Measurements from ENCODE around the gene ABHD17B. TPM values are rescaled to one million over a fixed set of nuclear protein-coding genes. Genes with fewer than 3 reads are reported as not detected.
"Not testable (repeated sequence)": the region's sequence is repeated elsewhere in the genome, so short reads cannot be mapped to it uniquely, and the experiment has no call there.

The ABHD17B gene
- polyA plus RNA-seq (ENCODE audit: insufficient read length), result 29.9 TPM
- long read RNA-seq, donor 1, transcript ABHD17B-201 (4 exons, 2,614 nt), result major isoform, 5 of 5 reads
- long read RNA-seq, donor 1, partial matches to known transcripts, result 0 of 5 reads
- long read RNA-seq, donor 1, other reads (novel, unspliced or antisense), result 0 of 5 reads
- long read RNA-seq, donor 2, partial matches to known transcripts, result 0 of 4 reads
- long read RNA-seq, donor 2, other reads (novel, unspliced or antisense), result 0 of 4 reads
- long read RNA-seq, donor 3, partial matches to known transcripts, result 0 of 3 reads
- long read RNA-seq, donor 3, other reads (novel, unspliced or antisense), result 0 of 3 reads
- long read RNA-seq, donor 4, result 0 reads
- long read RNA-seq, donor 5, transcript ABHD17B-201 (4 exons, 2,614 nt), result major isoform, 10 of 10 reads
- long read RNA-seq, donor 5, partial matches to known transcripts, result 0 of 10 reads
- long read RNA-seq, donor 5, other reads (novel, unspliced or antisense), result 0 of 10 reads
- long read RNA-seq, donor 6, transcript ABHD17B-201 (4 exons, 2,614 nt), result major isoform, 5 of 5 reads
- long read RNA-seq, donor 6, partial matches to known transcripts, result 0 of 5 reads
- long read RNA-seq, donor 6, other reads (novel, unspliced or antisense), result 0 of 5 reads
- long read RNA-seq, donor 7, transcript ABHD17B-201 (4 exons, 2,614 nt), result major isoform, 9 of 10 reads
- long read RNA-seq, donor 7, partial matches to known transcripts, result 0 of 10 reads
- long read RNA-seq, donor 7, other reads (novel, unspliced or antisense), result 0 of 10 reads
- long read RNA-seq, donor 8, partial matches to known transcripts, result 0 of 2 reads
- long read RNA-seq, donor 8, other reads (novel, unspliced or antisense), result 0 of 2 reads

- DNase-seq, result peak; percentile 100
Measured at GRCh38 chr9:71911061-71911907, at the start of gene ABHD17B, which contains the start of gene C9orf85. TSS of gene ABHD17B (minus strand) at chr9:71911193. CDS start at chr9:71875080, 36,113 bp downstream. TSS of gene C9orf85 (plus strand) at chr9:71911639. CDS start at chr9:71911735, 96 bp downstream.

GRCh38 chr9:71955300-71955915, 44.4 kb upstream of the ABHD17B start:
- no peak for DNase-seq

- DNase-seq, result not testable (repeated sequence)
Measured at GRCh38 chr9:71954652-71955051, 43.7 kb upstream of the ABHD17B start.

- no peak for DNase-seq
Measured at GRCh38 chr9:71944754-71945375, 33.9 kb upstream of the ABHD17B start.

GRCh38 chr9:71941998-71942567, 31.1 kb upstream of the ABHD17B start:
- no peak for DNase-seq

- no peak for DNase-seq
Measured at GRCh38 chr9:71941060-71941568, 30.1 kb upstream of the ABHD17B start.

GRCh38 chr9:71937898-71938297, 26.9 kb upstream of the ABHD17B start:
- no peak for DNase-seq

- DNase-seq, result no peak
Measured at GRCh38 chr9:71937070-71937625, 26.2 kb upstream of the ABHD17B start.

- DNase-seq, result no peak
Measured at GRCh38 chr9:71936066-71936465, 25.1 kb upstream of the ABHD17B start.

- no peak for DNase-seq
Measured at GRCh38 chr9:71931166-71931565, 20.2 kb upstream of the ABHD17B start.

- no peak for DNase-seq
Measured at GRCh38 chr9:71929791-71930440, 18.9 kb upstream of the ABHD17B start.

GRCh38 chr9:71929223-71929622, 18.2 kb upstream of the ABHD17B start:
- DNase-seq, result no peak

GRCh38 chr9:71928806-71929205, 17.8 kb upstream of the ABHD17B start:
- no peak for DNase-seq

GRCh38 chr9:71928376-71928775, 17.4 kb upstream of the ABHD17B start:
- no peak for DNase-seq

- DNase-seq, result no peak
Measured at GRCh38 chr9:71925834-71926233, 14.8 kb upstream of the ABHD17B start.

GRCh38 chr9:71924576-71924975, 13.6 kb upstream of the ABHD17B start:
- no peak for DNase-seq

- no peak for DNase-seq
Measured at GRCh38 chr9:71921190-71921814, 10.3 kb upstream of the ABHD17B start.

- DNase-seq, result no peak
Measured at GRCh38 chr9:71920456-71921189, 9.6 kb upstream of the ABHD17B start.
